Brain microvascular endothelial cell (primary cell): ENCODE results near the gene ALK.
"Not testable (repeated sequence)": the region's sequence is repeated elsewhere in the genome, so short reads cannot be mapped to it uniquely, and the experiment has no call there.

Experiments used
- DNase-seq: peaks from one replicate; pipeline ENCODE4 v3.0.0-alpha.2; 2020
- H3K27ac ChIP-seq: fragments of 250-450 bp; sonication (Bioruptor Pico); 2 replicates; pipeline ENCODE4 v1.5.1; 2020; ENCODE audit warnings: mild to moderate bottlenecking, moderate library complexity
- H3K27me3 ChIP-seq: fragments of 250-450 bp; sonication (Bioruptor Pico); replicated peaks from 2 replicates; pipeline ENCODE4 v1.5.1; 2020; ENCODE audit warnings: mild to moderate bottlenecking
- H3K36me3 ChIP-seq: fragments of 250-450 bp; sonication (Bioruptor Pico); replicated peaks from 2 replicates; pipeline ENCODE4 v1.5.1; 2020; ENCODE audit warnings: mild to moderate bottlenecking
- H3K4me3 ChIP-seq: 2 replicates; pipeline ENCODE4 v1.5.1; 2011; ENCODE audit warnings: low read depth, mild to moderate bottlenecking, control low read depth, low read length, moderate library complexity
- in situ Hi-C: cut with HindIII; loops from 2 replicates; pipeline ENCODE4 v1.10.0; 2017; ENCODE audit warnings: low sequenced_read_pairs, low pct_ligation_motif_present
- TF ChIP-seq, protein P1 (sequence below): IDR thresholded peaks from 2 replicates; pipeline ENCODE4 v1.5.1; 2011; ENCODE audit warnings: low read depth, mild to moderate bottlenecking, moderate library complexity, low read length, control low read depth, inconsistent platforms; ENCODE audit errors: missing control alignments

ALK gene

DNA sequence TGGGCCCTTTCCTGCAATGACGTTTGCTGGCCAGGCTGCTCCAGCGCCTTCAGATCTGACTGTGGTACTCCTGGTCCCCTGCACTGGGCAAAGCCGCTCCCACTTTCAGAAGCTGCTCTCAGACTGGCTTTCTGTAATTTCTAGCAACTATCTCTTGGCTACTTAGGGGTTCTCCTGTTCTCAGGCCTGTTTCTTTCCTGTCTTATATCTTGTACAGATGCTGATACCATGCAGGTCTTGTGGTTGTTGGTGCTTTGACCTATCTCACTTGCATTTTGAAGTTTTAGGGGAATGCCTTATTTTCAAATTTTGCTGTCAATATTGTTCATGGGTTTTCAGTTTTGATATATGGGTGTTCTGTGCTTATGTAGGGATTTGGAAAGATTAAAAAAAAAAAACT is 660.4 kb downstream of the ALK start:
- TF ChIP-seq, protein P1, sequence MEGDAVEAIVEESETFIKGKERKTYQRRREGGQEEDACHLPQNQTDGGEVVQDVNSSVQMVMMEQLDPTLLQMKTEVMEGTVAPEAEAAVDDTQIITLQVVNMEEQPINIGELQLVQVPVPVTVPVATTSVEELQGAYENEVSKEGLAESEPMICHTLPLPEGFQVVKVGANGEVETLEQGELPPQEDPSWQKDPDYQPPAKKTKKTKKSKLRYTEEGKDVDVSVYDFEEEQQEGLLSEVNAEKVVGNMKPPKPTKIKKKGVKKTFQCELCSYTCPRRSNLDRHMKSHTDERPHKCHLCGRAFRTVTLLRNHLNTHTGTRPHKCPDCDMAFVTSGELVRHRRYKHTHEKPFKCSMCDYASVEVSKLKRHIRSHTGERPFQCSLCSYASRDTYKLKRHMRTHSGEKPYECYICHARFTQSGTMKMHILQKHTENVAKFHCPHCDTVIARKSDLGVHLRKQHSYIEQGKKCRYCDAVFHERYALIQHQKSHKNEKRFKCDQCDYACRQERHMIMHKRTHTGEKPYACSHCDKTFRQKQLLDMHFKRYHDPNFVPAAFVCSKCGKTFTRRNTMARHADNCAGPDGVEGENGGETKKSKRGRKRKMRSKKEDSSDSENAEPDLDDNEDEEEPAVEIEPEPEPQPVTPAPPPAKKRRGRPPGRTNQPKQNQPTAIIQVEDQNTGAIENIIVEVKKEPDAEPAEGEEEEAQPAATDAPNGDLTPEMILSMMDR, result no peak
- no peak for DNase-seq
- no peaks in the 10 kb centered on the region for H3K27me3 ChIP-seq
- no peaks in the 10 kb centered on the region for H3K36me3 ChIP-seq
- no peak overlapping the region for H3K4me3 ChIP-seq
- H3K27ac ChIP-seq, result no peak overlapping the region
- in situ Hi-C loops, result no loop called here

DNA sequence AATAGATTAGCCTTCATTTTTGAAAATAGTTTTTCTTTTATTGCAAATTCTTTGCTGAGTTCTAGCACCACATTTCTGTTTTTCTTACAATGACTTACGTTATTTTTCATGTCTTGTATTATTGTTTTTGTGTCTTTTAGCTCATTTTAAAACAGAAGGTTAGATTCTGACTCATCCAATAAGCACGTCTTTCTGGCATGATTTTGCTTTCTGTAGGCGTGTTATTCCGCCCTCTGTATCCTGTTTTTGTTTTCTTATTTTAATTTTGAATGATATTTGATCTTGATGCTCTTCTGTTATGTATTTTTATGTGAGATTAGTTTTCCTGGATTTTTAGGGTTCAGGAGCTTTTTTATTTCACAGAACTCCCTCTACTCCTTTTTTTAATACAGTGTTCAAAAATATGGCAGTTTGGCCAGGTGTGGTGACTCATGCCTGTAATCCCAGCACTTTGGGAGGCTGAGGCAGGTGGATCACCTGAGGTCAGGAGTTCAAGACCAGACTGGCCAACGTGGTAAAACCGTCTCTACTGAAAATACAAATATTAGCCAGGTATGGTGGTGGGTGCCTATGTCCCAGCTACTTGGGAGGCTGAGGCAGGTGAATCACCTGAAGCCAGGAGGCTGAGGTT is 661.1 kb downstream of the ALK start:
- Histone ChIP-seq H3K36me3 (no peaks in the 10 kb centered on the region), H3K27me3 (no peaks in the 10 kb centered on the region), H3K27ac (no peak overlapping the region), H3K4me3 (no peak overlapping the region)
- peak; percentile 48 for DNase-seq
- in situ Hi-C loops, result no loop called here
- TF ChIP-seq, protein P1, result no peak

DNA sequence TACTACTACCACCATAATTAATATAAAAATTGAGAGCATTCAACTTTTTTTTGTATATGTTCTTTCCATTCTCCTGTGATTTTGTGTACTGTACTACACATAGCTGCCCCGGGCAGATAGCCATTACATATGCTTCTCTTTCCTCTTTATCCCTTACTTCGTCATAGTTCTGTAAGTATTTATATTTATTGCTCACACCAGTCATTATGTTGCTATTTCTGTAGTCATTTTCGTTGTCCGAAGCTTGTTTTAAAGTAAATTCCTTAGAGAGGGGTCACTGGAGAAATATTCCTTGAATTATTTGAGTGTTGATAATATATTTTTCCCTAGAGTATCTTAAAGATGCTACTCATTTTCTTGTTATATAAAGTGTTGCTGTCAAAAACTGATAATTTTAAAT is 662.2 kb downstream of the ALK start:
- Histone ChIP-seq H3K36me3 (no peaks in the 10 kb centered on the region), H3K27ac (no peak overlapping the region), H3K4me3 (no peak overlapping the region), H3K27me3 (no peaks in the 10 kb centered on the region)
- in situ Hi-C loops, result no loop called here
- DNase-seq, result no peak
- TF ChIP-seq, protein P1, result no peak

DNA sequence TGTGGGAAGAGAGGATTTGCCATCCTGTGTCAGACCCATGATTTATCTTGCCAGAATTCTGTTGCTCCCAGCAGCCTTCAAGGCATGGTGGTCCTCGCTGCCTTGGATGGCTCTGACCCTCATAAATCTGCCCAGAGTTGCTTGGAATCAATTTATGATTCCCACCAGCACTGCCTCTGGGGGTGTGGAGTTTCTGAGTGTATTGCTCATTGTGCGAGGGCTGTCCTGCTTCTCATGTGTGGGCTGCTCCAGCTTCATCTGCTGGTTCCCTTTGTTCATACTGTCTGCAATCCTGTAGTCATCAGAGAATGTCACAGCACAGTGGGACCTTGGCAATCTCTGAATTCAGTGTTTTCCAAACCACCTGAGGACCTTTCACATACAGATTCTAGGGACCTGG is 666.4 kb downstream of the ALK start:
- in situ Hi-C loops, result no loop called here
- Histone ChIP-seq H3K27ac (no peak overlapping the region), H3K27me3 (no peaks in the 10 kb centered on the region), H3K36me3 (no peaks in the 10 kb centered on the region), H3K4me3 (no peak overlapping the region)
- TF ChIP-seq, protein P1, result no peak
- DNase-seq, result no peak

DNA sequence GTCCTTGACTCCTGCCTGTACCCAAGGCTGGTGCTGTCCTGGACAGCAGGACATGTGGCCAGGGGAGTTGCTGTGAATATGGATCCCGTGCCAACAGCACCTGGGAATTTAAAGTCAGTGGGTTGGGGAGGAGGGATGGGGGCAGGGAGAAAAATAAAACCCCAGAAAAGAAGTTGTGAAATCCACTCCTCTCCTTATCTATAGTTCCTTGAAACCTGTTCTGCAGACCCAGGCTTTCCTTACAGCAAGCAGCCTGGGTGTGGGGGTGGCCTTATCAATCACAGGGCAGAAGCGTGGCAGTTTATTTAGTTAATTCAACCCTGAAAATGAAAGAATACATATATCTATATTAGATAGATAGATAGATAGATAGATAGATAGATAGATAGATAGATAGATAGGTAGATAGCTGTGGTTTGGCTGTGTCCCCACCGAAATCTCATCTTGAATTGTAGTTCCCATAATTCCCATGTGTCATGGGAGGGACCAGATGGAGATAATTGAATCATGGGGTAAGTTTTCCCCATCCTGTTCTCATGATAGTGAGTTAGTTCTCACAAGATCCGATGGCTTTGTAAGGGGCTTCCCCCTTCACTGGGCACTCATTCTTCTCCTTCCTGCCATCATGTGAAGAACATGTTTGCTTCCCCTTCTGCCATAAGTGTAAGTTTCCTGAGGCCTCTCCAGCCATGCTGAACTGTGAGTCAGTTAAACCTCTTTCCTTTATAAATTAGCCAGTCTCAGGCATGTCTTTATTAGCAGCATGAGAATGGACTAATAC is 667.7 kb downstream of the ALK start:
- DNase-seq, H3K27ac ChIP-seq, H3K36me3 ChIP-seq, in situ Hi-C loops, H3K4me3 ChIP-seq, H3K27me3 ChIP-seq: not testable (repeated sequence)

DNA sequence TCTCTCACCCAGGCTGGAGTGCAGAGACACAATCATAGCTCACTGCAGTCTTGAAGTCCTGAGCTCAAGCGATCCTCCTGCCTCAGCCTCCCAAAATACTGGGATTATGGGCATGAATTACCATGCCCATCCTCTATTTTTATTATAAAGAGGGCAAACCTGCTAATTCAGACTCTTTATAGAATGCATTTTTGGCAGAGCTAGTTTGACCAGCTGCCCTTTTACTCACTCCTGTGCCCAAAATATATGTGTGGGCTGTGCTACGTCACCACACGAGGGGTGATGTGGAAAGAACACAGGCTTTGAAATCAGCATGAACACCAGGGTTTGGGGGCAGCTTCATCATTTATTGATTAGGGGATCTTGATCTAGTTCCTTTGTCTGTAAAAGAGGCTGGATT is 668.4 kb downstream of the ALK start:
- no peak for DNase-seq
- H3K4me3 ChIP-seq, result no peak overlapping the region
- in situ Hi-C loops, result no loop called here
- H3K36me3 ChIP-seq, result no peaks in the 10 kb centered on the region
- no peak overlapping the region for H3K27ac ChIP-seq
- TF ChIP-seq, protein P1, result no peak
- no peaks in the 10 kb centered on the region for H3K27me3 ChIP-seq
